SK-N-SH (cell line): Measurements from ENCODE around the gene KCNAB1. TPM values are rescaled to one million over a fixed set of nuclear protein-coding genes. Genes with fewer than 3 reads are reported as not detected.

ENCODE experiments used
- CTCF ChIA-PET: fragments of 300-600, 350-600 bp; formaldehyde crosslinking; extraction: SDS; loops from one replicate; lab custom pipeline; 2021; lab: Yijun Ruan, JAX
- POLR2A ChIA-PET: fragments of 350-600 bp; sonication (Branson Sonifier 250); formaldehyde crosslinking; extraction: SDS; loops from one replicate; lab custom pipeline; 2020; ENCODE audit warnings: antibody characterized with exemption, inconsistent platforms; lab: Yijun Ruan, JAX
- DNase-seq: peaks from one replicate; pipeline ENCODE4 v3.0.0; 2012
- H2AFZ ChIP-seq: fragments of 200-600 bp; sonication (generic); 2 replicates; pipeline ENCODE4 v1.8.1; 2016; ENCODE audit warnings: antibody characterized with exemption, mild to moderate bottlenecking, low read depth
- H3F3A ChIP-seq: fragments of 200-600 bp; sonication (generic); replicated peaks from 2 replicates; pipeline ENCODE3; 2016; ENCODE audit warnings: antibody characterized with exemption, mild to moderate bottlenecking; ENCODE audit not compliant: insufficient read depth
- H3K27ac ChIP-seq, 2 experiments: fragments of 200-500 bp in 1 of 2; fragments of 200-600 bp in 1 of 2; sonication (Bioruptor generic) in 1 of 2; sonication (generic), shearing (Covaris generic) in 1 of 2; 2 replicates each; pipeline versions ENCODE4 v1.5.1 to v1.6.1; 2014 to 2016; ENCODE audit warnings: low read depth in 2 of 2, inconsistent platforms in 1 of 2, low read length in 1 of 2, mild to moderate bottlenecking in 1 of 2, mixed read lengths in 1 of 2
- H3K27me3 ChIP-seq: fragments of 200-600 bp; sonication (generic), shearing (Covaris generic); 2 replicates; pipeline ENCODE4 v1.6.1; 2016; ENCODE audit warnings: mixed run types; ENCODE audit not compliant: insufficient read depth
- H3K36me3 ChIP-seq, 2 experiments: fragments of 200-500 bp in 1 of 2; fragments of 200-600 bp in 1 of 2; sonication (Bioruptor generic) in 1 of 2; sonication (generic) in 1 of 2; replicated peaks in 1 of 2; 2 replicates each; pipeline versions ENCODE3 to v1.5.1; 2014 to 2016; ENCODE audit warnings: low read length in 1 of 2, mild to moderate bottlenecking in 1 of 2; ENCODE audit not compliant: insufficient read depth in 2 of 2, control insufficient read depth in 1 of 2
- H3K4me1 ChIP-seq, 2 experiments: fragments of 200-500 bp in 1 of 2; fragments of 200-600 bp in 1 of 2; sonication (Bioruptor generic) in 1 of 2; sonication (generic), shearing (Covaris generic) in 1 of 2; 2 replicates each; pipeline versions ENCODE4 v1.5.1 to v1.6.1; 2014 to 2016; ENCODE audit warnings: low read depth in 1 of 2, low read length in 1 of 2, mixed run types in 1 of 2; ENCODE audit not compliant: insufficient read depth in 2 of 2, control insufficient read depth in 1 of 2
- H3K4me2 ChIP-seq: fragments of 200-600 bp; sonication (generic), shearing (Covaris generic); 2 replicates; pipeline ENCODE4 v1.6.1; 2017; ENCODE audit warnings: mixed run types
- H3K4me3 ChIP-seq, 2 experiments: fragments of 200-500 bp in 1 of 2; fragments of 200-600 bp in 1 of 2; sonication (Bioruptor generic) in 1 of 2; sonication (generic), shearing (Covaris generic) in 1 of 2; 2 replicates each; pipeline versions ENCODE4 v1.5.1 to v1.8.1; 2014 to 2016; ENCODE audit warnings: low read depth in 2 of 2, inconsistent platforms in 1 of 2, low read length in 1 of 2, mild to moderate bottlenecking in 1 of 2, mixed read lengths in 1 of 2, moderate library complexity in 1 of 2
- H3K79me2 ChIP-seq: fragments of 200-600 bp; sonication (generic); 2 replicates; pipeline ENCODE4 v1.8.1; 2017; ENCODE audit warnings: mild to moderate bottlenecking; ENCODE audit not compliant: insufficient read depth
- H3K9ac ChIP-seq: fragments of 200-600 bp; sonication (generic); 2 replicates; pipeline ENCODE4 v1.6.1; 2017; ENCODE audit warnings: mixed run types
- H3K9me2 ChIP-seq: fragments of 200-600 bp; sonication (generic); 2 replicates; pipeline ENCODE4 v1.6.1; 2017; ENCODE audit warnings: mixed run types
- H3K9me3 ChIP-seq: fragments of 200-600 bp; sonication (generic); 2 replicates; pipeline ENCODE4 v1.6.1; 2017; ENCODE audit warnings: mixed run types, mild to moderate bottlenecking, moderate library complexity
- H4K20me1 ChIP-seq: fragments of 200-600 bp; sonication (generic); 2 replicates; pipeline ENCODE4 v1.6.1; 2017; ENCODE audit warnings: mild to moderate bottlenecking, mixed run types; ENCODE audit not compliant: insufficient read depth
- EP300 ChIP-seq, 2 experiments: IDR thresholded peaks; 2 replicates each; pipeline versions ENCODE4 v1.4.0 to v1.6.1; 2012; ENCODE audit warnings: borderline replicate concordance in 1 of 2, low read depth in 1 of 2, low read length in 1 of 2
- FOSL2 ChIP-seq: IDR thresholded peaks from 2 replicates; pipeline ENCODE4 v1.4.0; 2012; ENCODE audit warnings: low read depth, mild to moderate bottlenecking, moderate library complexity, borderline replicate concordance
- FOXM1 ChIP-seq: IDR thresholded peaks from 2 replicates; pipeline ENCODE4 v1.4.0; 2012; ENCODE audit warnings: low read depth, mild to moderate bottlenecking
- JUND ChIP-seq: IDR thresholded peaks from 2 replicates; pipeline ENCODE4 v1.4.0; 2012
- NFIC ChIP-seq: IDR thresholded peaks from 2 replicates; pipeline ENCODE4 v1.4.0; 2012; ENCODE audit warnings: borderline replicate concordance
- POLR2AphosphoS5 ChIP-seq: IDR thresholded peaks from 2 replicates; pipeline ENCODE4 v1.6.1; 2012; ENCODE audit warnings: low read depth, low read length
- REST ChIP-seq: IDR thresholded peaks from 2 replicates; pipeline ENCODE4 v1.6.1; 2012; ENCODE audit warnings: mild to moderate bottlenecking, low read depth, low read length, moderate library complexity
- SIN3A ChIP-seq: IDR thresholded peaks from 2 replicates; pipeline ENCODE4 v1.6.1; 2012; ENCODE audit warnings: low read depth, mild to moderate bottlenecking, low read length, moderate library complexity, borderline replicate concordance
- TAF1 ChIP-seq: IDR thresholded peaks from 2 replicates; pipeline ENCODE4 v1.6.1; 2012; ENCODE audit warnings: low read depth, mild to moderate bottlenecking, low read length, moderate library complexity, borderline replicate concordance
- WGBS: methylation state at CpG from one replicate; pipeline ENCODE4 v1.1.6; 2017; ENCODE audit warnings: low lambda C conversion rate; 5-methylcytosine and 5-hydroxymethylcytosine counted together
- polyA plus RNA-seq, 3 experiments: library from polyadenylated mRNA; depleted of rRNA; stranded (reverse); fragments of >200 nt; gene quantifications; 2 replicates each; pipeline ENCODE4 v1.2.3, GENCODE V29; 2012
- TF ChIP-seq, protein P1 (sequence below): IDR thresholded peaks from 2 replicates; pipeline ENCODE4; 2012

Gene KCNAB1
- polyA plus RNA-seq, 1 of the 3 experiments (the other 2 are of a cell fraction) = 82.1 TPM

DNA sequence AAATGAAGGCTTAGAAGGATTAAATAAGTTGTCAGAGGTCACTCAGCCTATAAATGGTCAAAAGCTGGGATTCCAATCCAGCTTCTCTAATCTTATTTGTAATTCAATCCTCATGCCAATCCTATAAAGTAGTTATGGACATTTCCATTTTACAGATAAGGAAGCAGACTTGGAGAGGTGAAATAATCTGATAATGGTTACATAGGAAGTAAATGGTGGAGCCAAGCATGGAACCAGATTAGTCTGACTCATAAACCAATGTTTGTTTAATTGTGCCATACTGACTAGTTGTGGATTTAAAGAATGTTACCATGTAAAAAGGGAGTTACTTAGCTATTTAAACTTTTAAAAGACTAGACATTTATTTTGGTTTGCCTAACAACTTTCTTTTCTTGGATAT is 59.7 kb downstream of the KCNAB1 start (continued):
- no peak for TF ChIP-seq REST
- TF ChIP-seq POLR2AphosphoS5 = peak; percentile 13; the same call in 1 of the 2 replicates
- peak; percentile 69; the same call in 1 of the 2 replicates for TF ChIP-seq FOSL2
- no peak for TF ChIP-seq TAF1
- TF ChIP-seq, protein P1, sequence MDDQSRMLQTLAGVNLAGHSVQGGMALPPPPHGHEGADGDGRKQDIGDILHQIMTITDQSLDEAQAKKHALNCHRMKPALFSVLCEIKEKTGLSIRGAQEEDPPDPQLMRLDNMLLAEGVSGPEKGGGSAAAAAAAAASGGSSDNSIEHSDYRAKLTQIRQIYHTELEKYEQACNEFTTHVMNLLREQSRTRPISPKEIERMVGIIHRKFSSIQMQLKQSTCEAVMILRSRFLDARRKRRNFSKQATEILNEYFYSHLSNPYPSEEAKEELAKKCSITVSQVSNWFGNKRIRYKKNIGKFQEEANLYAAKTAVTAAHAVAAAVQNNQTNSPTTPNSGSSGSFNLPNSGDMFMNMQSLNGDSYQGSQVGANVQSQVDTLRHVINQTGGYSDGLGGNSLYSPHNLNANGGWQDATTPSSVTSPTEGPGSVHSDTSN = peak; percentile 76
- no peak for TF ChIP-seq SIN3A
- TF ChIP-seq, all 33 proteins: peak for 11

GRCh38 chr3:156181509-156181908 is 61.1 kb downstream of the KCNAB1 start:
- Histone ChIP-seq H3F3A (peaks cover 39% of the 10 kb centered on the region), H3K9me3 (no peaks in the 10 kb centered on the region), H4K20me1 (no peaks in the 10 kb centered on the region), H3K27me3 (no peaks in the 10 kb centered on the region), H3K4me1 (peaks cover 2 to 16% of the 10 kb centered on the region in 2 experiments; a peak in 3 of 4 replicates), H3K79me2 (no peaks in the 10 kb centered on the region), H3K36me3 (no peaks in the 10 kb centered on the region), H3K27ac (peak overlapping the region in 1 of 2 experiments; percentile 70; a peak in 2 of 4 replicates), H3K9me2 (no peaks in the 10 kb centered on the region), H3K4me3 (no peak overlapping the region)
- POLR2A ChIA-PET = no interaction called here
- no peak for DNase-seq
- 47% methylated on average over 2 of the region's 2 CpGs for WGBS
- TF ChIP-seq JUND = peak; percentile 38; the same call in 1 of the 2 replicates
- TF ChIP-seq FOSL2 = peak; percentile 48; the same call in 1 of the 2 replicates
- no peak for TF ChIP-seq NFIC
- TF ChIP-seq EP300 (IDR thresholded peaks at IDR 0.05; ENCODE audit: borderline replicate concordance in 1 of 2, low read depth in 1 of 2, low read length in 1 of 2) = no peak
- no peak for TF ChIP-seq FOXM1
- TF ChIP-seq, protein P1 = peak; percentile 16; the same call in 1 of the 2 replicates
- TF ChIP-seq, all 33 proteins: peak for 3
- Histone ChIP-seq H3K4me2 (0 out of 2 replicates have a peak overlapping the region, but pooled peaks have one; percentile 16), H3K9ac (peak overlapping the region; percentile 0; the same call in 1 of the 2 replicates), H2AFZ (peak overlapping the region; percentile 20; the same call in 1 of the 2 replicates)
- CTCF ChIA-PET = no interaction called here
